ENCODE data around the gene CAPN13. TPM values are rescaled to one million over a fixed set of nuclear protein-coding genes. Genes with fewer than 3 reads are reported as not detected.

Gene CAPN13
- total and polyA plus RNA-seq, 7 donors = 0.06 to 0.14 TPM; not detected in 5

- Histone ChIP-seq H3K4me3 (no peak overlapping the region), H3K27me3 (ENCODE audit: insufficient read depth in 3 of 3, low read length in 2 of 3) (no peaks in the 10 kb centered on the region), H3K9me3 (no peaks in the 10 kb centered on the region), H3K36me3 (ENCODE audit: insufficient read depth in 1 of 2, low read depth in 1 of 2) (no peaks in the 10 kb centered on the region), H3K27ac (no peak overlapping the region), H3K4me1 (no peaks in the 10 kb centered on the region)
- 73 to 84% (median 79%) methylated on average over 12 of the region's 12 CpGs for whole genome bisulfite sequencing, 3 donors
- no peak for TF ChIP-seq CTCF (IDR thresholded peaks at IDR 0.05)
- ATAC-seq (no peak), DNase-seq (no peak)
- intact Hi-C loops (cut with DNase I) = no loop called here
Measured at GRCh38 chr2:30679426-30680088, 127.7 kb downstream of the CAPN13 start.

GRCh38 chr2:30678410-30679137, 128.7 kb downstream of the CAPN13 start:
- Histone ChIP-seq H3K27ac (no peak overlapping the region), H3K4me1 (no peaks in the 10 kb centered on the region), H3K27me3 (ENCODE audit: insufficient read depth in 3 of 3, low read length in 2 of 3) (no peaks in the 10 kb centered on the region), H3K4me3 (no peak overlapping the region), H3K9me3 (no peaks in the 10 kb centered on the region), H3K36me3 (ENCODE audit: insufficient read depth in 1 of 2, low read depth in 1 of 2) (no peaks in the 10 kb centered on the region)
- 80 to 83% (median 81%) methylated on average over 11 of the region's 11 CpGs for WGBS, 3 donors
- TF ChIP-seq CTCF (IDR thresholded peaks at IDR 0.05) = no peak
- intact Hi-C loops (cut with DNase I) = no loop called here
- DNase-seq = no peak
- no peak for ATAC-seq

- no peak for DNase-seq
Measured at GRCh38 chr2:30677861-30678385, 129.3 kb downstream of the CAPN13 start.

GRCh38 chr2:30677231-30677630, 130.0 kb downstream of the CAPN13 start:
- H3K9me3 ChIP-seq = no peaks in the 10 kb centered on the region
- no peaks in the 10 kb centered on the region for H3K36me3 ChIP-seq (ENCODE audit: insufficient read depth in 1 of 2, low read depth in 1 of 2)
- intact Hi-C loops (cut with DNase I) = no loop called here
- no peaks in the 10 kb centered on the region for H3K27me3 ChIP-seq (ENCODE audit: insufficient read depth in 3 of 3, low read length in 2 of 3)
- ATAC-seq (no peak), DNase-seq (no peak)
- H3K4me3 ChIP-seq = no peak overlapping the region
- no peaks in the 10 kb centered on the region for H3K4me1 ChIP-seq
- TF ChIP-seq CTCF (IDR thresholded peaks at IDR 0.05) = no peak
- no peak overlapping the region for H3K27ac ChIP-seq

More at GRCh38 chr2:30677861-30678385, 129.3 kb downstream of the CAPN13 start:
- no peak for ATAC-seq
- no peak for TF ChIP-seq CTCF (IDR thresholded peaks at IDR 0.05)
- WGBS, 3 donors = 81 to 87% (median 83%) methylated on average over 5 of the region's 5 CpGs
- no peaks in the 10 kb centered on the region for H3K9me3 ChIP-seq
- no peak overlapping the region for H3K27ac ChIP-seq
- no peak overlapping the region for H3K4me3 ChIP-seq
- no peaks in the 10 kb centered on the region for H3K36me3 ChIP-seq (ENCODE audit: insufficient read depth in 1 of 2, low read depth in 1 of 2)
- intact Hi-C loops (cut with DNase I) = no loop called here
- no peaks in the 10 kb centered on the region for H3K4me1 ChIP-seq
- no peaks in the 10 kb centered on the region for H3K27me3 ChIP-seq (ENCODE audit: insufficient read depth in 3 of 3, low read length in 2 of 3)
